NCI-H510A treated with DMSO at 0.1 percent for 48 hours (cell line): Measurements from ENCODE around the gene BSN.
"Not testable (repeated sequence)": the region's sequence is repeated elsewhere in the genome, so short reads cannot be mapped to it uniquely, and the experiment has no call there.

ENCODE experiments used
- DNase-seq: peaks from one replicate; lab custom pipeline; 2025; lab: John Stamatoyannopoulos, UW

The BSN gene

GRCh38 chr3:49534581-49535441, 19.5 kb upstream of the BSN start:
- DNase-seq, result peak; percentile 1

DNA sequence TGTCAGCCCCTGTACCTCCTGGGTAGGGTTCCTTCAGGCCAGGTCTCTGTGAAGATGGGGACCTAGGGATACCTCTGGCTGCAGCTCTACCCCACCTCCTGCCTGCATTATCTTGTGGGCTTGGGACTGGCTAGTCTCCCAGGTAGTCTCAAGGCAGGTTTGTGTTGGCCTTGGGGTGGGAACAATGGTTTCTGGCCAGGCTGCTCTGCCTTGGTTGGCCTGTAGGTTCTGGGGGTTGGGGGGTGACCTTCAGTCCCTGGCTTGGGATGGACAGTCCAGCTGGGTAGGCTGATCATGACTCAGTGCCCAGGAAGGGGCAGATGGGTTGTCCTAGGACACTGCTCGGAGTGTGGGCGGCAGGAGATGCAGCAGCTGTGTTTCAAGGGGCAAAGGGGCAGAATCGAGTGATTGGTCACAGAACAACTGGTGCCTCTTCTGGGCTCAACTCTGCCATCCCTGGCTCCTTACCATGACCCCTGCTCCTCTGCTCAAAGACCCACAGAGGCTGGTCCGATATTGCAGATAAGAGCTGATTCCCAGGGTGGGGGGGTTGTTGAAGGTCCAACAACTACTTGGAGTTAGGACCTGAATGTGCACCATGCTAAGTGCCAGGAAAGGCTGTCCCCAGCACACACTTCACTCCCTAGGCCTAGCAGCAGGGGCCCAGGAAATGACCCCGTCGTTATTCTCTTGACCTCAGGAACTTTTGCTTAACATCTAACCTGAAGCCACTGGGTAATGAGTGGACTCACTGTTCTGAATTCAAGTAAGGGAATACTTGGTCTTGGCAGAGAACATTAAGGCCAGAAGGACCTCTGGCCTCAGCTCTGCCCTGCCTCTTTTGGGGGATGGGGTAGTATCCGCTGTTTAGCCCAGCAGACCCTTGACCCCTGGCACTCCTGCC, 18.1 kb upstream of the BSN start:
- no peak for DNase-seq

- DNase-seq, result no peak
These were observed 17.3 kb upstream of the BSN start for GRCh38 chr3:49536875-49537533.

DNA sequence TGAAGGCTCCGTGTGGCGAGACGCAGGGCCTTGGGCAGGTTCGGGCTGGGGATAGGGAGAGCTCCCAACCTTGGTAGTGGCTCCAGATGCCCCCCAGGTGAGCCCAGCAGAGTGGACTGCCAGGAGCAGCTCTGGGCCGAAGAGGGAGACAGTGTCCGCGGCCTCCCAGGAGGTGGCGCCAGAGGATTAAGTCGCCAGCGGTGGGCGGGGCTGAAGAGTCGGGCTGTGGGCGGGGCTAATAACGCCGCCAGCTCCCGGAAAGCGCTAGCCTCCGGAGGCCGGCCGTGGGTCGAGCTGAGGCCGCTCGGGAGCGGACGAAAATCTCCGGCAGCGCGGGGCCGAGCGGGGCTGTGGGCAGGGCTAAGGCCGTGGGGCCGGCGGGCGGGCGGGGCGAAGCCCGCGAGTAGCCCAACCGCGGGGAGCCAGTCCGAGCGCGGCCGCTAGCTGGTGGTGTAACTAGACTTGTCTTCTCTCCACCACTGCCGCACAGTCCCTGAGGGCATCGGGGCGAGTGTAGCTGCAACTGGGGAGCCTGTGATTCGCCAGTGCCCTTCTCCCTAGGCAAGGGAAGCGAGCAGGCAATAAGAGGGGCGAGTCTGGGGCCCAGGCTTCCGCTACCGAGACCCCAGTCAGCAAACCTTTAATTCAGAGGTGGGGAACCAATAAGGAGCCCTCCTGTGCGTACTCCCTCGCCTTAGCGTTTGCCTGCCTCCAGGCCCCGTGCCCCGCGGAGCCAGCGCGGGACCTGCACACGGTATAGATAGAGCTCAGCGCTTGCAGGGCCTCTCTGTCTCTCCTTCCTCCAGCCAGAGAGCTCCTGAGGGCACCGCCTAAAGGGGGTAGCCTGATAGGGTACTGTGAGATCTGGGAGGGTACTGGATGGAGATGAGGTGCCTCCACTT, 14.4 kb upstream of the BSN start:
- peak; percentile 91 for DNase-seq

- DNase-seq, result no peak
These were observed 2.2 kb upstream of the BSN start for GRCh38 chr3:49552087-49552486.

GRCh38 chr3:49553324-49553691, 969 bp upstream of the BSN start:
- DNase-seq, result peak; percentile 34

GRCh38 chr3:49554633-49555265, 472 bp downstream of the BSN start:
- DNase-seq, result peak; percentile 0

DNA sequence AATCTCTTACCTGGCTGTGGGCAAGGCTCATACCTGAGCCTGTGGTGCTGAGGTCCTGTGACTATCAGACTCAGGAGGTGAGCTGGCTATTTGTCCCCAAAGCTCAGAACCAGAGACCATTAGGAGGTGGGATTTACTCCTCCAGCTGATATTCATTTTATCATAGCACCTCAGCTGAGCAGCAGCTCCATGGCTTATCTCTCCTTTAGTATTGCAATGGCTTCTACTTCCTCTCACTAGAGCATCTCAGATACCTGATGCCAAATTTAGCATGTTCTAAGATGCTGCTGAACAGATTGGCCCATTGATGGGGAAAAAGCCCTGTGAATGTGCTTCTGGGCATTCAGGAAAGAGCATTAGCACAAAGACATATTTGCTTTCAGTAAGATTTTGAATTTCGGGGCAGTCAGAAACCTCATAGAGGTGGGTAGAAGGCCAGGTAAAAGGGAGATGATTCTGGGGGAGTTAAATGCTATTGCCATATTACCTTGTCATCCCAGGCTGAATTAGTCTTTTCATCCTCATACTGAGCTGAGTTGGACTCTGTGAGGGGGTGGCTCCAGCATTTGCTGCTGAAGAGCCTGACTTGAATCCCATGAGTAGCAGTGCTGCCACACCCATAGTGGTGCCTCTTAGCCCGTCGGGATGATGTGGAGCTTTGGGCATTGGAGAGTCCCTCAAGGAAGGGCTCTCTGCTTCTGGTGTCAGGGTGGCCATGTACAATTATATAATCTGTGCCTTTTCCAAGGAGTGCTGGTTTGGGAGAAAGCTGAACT, 2.4 kb downstream of the BSN start:
- no peak for DNase-seq

DNA sequence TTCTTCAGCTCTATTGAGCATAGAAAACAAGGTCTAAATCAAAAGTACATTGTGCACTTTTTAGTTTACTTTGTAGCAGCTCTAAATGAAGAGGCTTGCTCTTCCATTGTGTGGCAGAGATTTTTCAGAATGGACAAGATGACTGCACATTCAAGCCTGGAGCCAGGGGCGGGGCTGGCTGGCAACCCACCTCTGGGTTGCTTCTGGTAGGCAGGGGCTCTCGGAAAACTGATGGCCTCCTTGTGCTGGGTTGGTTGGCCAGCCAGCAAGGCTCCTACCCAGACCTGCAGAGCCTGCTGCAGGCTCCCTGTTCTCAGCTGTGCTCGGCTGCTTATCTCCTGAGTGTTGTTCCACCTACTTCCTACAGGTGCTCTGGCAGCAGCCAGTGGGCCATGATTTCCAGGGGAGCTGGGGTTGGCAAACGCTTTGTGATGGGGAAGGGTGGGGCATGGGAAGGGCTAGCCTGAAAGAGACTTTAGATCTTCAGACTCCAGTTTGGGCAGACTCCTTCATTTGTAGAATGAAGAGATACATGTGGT, 8.8 kb downstream of the BSN start:
- no peak for DNase-seq

DNA sequence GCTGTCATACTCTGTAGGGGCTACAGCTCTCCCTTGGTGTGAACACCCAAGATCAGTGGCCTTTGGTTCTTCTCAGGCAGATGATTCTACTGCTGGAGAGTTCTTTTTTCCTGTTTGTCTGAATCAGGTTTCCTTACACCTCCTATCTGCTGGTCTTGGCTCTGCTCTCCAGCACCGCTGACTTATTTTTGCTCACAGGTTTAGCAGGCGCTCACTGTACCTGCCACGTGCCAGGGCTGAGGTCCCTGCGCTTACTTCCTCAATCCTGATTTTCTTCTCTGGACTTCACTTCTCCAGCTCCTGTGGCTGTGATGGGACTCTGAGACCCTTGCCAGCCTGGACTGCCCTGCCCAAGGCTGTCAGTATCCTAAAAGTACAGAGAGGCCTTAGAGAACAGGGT, 9.5 kb downstream of the BSN start:
- DNase-seq, result no peak

DNA sequence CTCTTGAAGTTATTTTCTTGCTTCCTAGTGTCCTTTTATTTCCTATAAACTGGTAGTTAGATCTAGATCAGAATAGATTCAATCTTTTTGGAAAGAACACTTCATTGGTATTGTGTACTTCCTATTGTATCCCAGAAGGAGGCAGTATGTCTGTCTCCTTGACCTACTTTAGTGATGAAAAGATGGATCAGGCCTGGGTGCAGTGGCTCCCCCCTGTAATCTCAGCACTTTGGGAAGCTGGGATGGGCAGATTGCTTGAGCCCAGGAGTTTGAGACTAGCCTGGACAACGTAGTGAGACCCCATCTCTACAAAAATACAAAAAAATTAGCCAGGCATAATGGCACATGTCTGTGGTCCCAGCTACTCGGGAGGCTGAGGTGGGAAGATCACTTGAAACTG, 12.0 kb downstream of the BSN start:
- DNase-seq, result no peak

DNA sequence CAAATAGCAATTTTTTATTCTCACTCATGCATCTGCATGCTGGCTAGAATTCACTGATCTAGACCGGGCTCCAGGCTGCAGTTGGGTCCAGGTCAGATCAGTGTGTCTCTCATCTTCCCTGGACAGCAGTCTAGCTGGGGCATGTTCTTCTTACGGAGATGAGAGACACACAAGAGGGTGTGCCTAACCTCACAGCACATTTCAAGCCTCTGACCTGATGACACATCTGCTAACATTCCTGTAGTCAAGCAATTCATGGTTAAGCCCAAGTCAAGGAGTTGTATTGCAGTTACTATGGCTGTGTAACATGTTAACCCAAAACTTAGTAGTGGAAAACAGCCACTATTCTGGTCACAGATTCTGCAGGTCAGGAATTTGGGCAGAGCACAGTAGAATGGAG, 13.1 kb downstream of the BSN start:
- no peak for DNase-seq

- DNase-seq, result peak; percentile 30
These were observed 14.7 kb downstream of the BSN start for GRCh38 chr3:49568965-49569364.

DNA sequence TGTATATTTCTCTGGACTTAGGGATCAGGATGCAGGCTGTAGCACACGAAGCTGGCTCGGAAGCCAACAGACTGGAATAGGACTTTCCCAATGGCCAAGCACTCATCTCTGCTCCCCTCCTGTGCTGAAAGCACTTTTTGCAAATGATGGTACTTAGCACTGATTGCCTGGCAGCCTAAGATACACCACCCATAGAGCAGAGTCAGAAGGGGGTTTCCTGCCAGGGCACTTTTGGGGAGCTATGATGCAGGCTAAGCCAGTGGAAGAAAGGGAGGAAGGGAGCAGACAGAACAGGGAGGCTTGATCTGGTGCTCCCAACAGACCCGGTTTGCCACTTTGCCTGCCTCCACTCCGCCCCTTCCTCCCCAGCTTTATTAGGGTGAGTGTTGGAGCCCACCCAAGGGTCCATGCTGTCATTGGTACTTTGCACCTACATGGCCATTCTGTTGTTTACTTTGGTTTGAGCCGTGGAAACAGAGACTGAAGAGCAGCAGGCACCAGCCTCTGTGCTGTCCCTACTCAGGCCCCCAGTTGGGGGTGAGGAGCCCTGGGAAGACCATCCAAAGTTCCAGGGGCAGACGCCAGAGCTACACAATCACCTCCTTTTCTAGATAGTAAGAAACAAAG, 15.9 kb downstream of the BSN start:
- no peak for DNase-seq

GRCh38 chr3:49582177-49582576, 27.9 kb downstream of the BSN start:
- no peak for DNase-seq

DNA sequence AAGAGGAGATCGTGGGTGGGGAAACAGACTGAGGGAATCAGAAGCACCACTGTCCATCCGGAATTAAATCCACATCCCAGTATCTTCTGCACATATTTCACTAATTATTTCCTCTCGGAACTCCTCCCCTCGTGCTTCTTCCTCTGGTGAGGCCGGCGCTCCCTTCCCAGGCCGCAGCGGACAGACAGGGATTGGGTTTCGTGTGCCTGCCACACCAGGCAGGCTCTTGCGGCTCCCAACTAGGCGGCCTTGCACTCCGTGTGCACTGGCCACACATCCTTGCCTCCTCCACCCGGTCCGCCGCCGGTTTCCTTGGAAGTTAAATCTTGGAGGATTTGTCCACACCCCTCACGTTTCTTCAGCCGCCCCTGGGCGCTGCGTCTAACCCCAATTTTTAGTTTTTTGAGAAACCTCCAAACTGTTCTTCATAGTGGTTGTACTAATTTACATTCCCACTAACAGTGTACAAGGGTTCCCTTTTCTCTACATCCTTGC, 31.0 kb downstream of the BSN start:
- not testable (repeated sequence) for DNase-seq

DNA sequence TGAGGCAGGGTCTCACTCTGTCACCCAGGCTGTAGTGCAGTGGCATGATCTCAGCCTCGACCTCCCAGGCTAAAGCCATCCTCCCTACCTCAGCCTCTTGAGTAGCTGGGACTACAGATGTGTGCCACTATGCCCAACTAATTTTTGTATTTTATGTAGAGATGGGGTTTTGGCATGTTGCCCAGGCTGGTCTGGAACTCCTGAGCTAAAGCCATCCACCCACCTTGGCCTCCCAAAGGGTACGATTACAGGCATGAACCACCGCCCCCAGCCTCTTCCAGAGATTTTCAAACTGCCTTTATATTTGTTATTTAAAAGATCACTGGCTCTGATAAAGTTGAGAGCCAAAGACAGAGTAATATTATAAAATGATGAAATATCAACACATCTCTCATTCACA, 37.3 kb downstream of the BSN start:
- DNase-seq, result no peak

DNA sequence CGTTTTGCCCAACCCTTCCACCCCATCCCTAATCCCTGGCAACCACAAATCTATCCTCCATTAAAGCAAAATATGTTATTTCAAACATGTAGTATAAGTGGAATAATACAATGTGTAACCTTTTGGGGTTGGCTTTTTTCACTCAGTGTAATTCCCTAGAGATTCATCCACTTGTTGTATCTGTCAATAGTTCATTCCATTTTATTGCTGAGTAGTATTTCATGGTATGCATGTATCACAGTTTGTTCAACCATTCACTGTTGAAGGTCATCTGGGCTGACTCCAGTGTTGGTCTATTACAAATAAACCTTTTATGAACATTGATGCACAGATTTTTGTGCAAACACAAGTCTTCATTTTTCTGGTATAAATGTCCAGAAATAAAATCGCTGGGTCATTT, 38.8 kb downstream of the BSN start:
- DNase-seq, result no peak

GRCh38 chr3:49600781-49601180, 46.5 kb downstream of the BSN start:
- DNase-seq, result no peak
